ENCODE measurements around the gene KATNB1.

The KATNB1 gene

DNA sequence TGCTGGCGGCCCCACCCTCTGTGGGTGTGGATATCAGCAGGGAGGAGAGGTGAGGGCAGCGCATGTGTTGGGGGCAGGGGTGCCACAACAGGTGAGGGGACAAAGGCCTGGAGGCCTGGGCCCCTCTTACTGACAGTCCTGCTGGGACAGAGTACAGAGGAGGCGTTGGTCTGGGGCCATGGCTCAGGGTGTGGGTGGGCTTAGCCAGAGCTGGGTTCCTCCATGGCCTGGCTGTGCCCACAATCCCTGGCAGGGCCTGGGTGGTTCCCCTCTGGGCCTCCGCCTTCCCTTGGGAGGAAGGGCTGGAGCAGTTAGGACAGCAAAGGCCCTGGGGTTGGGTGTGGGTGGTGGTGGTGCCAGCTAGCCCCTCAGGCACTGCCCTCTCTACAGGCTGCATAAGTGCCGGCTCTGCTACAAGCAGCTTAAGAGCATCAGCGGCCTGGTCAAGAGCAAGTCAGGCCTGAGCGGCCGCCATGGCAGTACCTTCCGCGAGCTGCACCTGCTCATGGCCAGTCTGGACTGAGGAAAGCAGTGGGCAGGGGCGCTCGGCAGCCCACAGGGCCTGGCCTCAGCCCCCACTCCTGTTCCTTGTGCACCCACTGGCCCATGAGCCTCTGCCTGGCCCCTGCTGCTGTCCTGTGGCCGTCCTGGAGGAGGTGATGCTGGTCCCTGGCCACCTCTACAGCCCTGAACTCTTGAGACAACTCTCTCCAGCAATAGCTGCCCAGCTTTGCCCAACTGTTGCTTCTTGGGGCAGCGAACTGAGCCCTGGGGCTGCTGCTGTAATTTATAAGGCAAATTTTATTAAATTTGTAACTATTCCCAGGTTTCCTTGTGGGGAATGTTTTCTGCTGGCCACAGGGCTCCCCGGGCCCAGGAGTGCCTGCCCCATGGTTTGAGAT, 21.1 kb downstream of the KATNB1 start:
- no peak for DNase-seq (ENCODE audit: low read depth in 2 of 2)

DNA sequence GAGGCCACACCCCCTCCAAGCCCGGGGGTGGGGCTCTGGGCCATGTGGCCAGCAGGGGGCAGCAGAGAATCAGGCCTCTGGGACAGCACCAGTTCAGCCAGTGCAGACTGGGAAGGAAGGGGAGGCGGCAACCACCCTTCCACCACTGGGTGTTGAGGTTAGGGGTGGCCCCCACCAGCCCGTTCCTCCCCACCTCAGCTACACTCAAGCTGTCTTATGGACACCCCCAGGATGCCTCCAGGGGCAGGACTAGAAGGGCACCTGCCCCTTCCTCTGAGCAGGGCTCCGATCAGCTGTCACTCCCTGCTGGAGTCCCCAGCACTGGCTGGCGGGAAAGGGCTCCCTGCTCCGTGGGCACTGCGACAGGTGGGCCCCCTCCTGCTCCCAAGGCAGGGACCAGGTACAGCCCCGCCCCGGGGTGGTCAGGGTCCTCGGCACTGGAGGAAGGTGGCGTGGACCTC, 21.8 kb downstream of the KATNB1 start:
- DNase-seq (ENCODE audit: low read depth in 2 of 2) = peak; percentile 90 to 91

DNA sequence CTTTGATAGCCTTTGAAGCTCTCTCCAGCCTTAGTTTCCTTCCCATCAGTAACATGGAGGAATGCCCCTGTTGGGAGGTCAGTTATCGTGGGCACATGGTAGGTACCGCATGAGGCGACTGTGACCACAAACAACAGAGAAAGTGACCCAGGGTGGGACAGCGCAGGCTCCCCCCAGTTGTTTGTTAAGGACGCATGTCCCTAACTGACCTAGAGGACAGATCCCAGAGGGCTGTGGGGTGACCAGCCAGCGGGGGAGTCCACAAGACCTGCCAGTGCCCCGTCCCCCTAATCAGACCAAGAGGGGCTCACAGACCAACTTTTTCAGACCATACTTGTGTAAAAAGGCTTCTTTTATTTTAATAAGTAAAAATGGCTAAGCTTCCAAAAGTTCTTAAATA, 22.3 kb downstream of the KATNB1 start:
- DNase-seq (ENCODE audit: low read depth in 2 of 2) = no peak

DNA sequence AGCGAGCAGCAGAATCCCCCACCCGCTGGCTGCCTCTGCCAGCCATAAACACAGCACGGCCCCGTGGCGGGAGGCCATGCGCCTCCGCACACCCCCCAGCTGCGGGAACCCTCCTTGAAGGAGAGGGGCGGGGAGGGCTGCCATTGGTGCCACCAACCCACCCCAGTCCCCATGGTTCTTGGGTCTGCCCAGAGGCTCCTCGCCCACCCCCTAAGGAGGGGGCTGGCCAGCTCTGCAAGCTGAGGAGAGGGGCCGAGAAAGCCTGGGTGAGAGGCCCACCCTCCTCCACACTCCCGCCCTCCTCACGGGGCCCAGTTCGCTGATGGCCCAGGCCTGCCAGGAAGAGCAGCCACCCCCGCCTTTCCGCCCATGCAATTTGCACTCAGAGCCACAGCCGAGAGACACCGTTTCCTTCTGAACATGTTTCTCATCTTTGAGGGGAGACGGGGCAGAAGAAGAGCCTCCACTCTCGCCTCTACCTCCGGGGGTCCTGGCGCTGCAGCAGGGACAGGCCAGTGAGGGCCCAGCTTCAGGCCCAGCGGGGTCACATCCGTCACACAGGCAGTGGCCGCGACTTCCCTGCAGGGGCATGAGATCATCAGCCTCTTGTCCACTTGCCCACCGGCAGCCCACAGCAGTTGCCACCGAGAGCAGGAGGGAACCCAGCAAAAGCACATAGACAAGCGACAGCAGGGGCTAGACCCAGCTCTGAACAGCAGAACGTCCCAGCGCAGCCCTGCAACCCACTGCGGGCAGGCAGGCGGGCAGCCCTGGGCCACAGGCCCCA, 23.0 kb downstream of the KATNB1 start:
- DNase-seq (ENCODE audit: low read depth in 2 of 2) = no peak

DNA sequence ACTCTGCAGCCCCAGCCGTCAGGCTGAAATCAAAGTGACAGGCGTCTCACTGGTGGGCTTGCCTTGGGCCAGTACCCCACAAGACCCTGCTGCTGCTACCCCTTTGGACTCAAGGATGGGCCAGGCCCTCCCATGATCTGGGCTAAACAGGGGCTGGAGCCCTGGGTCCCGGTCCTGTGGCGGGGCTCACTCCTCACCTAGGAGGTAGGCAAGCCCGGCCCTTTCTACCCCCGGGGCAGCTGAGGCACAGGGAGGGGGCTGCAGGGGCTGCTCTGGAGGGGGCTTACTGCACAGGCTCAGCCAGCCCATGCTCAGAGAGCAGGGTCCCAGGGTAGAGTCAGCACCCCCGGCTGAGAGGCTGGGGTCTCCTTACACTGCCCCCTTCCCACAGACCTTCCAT, 23.6 kb downstream of the KATNB1 start:
- DNase-seq (ENCODE audit: low read depth in 2 of 2) = no peak

DNA sequence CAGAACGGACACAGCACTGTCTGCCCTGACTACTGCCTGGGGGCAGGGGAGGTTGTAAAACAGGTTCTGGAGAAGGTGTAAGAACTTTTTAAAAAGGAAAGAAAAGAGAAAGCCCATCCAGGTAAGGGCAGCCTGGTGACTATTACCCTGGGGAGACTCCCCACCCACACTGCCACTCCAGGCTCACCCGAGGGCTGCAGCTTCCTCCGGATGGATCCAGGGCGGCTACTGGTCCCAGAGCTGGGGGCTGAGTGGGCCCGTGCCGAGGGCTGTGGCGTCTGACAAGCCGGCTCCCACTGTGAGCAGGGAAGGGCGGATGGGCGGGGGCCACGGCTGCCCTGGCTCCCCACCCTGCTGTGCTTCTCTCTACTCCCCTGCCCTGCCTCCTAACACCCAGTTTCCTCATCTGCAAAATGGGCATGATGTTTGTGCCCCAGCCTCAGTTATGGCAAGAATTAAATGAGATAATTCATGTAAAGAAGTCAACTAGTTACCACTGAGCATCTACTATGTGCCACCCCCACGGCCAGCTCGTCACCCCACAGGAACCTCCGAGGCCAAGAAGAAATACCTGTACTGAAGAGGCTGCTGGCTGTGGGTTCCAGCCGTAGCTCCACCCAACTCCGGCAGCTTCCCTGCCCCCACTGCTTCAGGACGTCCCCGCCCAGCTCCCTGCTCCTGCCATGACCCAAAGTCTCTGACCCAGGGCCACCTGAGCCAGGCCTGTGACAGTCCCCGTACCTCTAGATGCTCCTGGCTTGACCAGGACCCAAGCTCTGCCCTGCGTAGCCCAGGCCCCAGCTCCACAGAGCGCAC, 24.2 kb downstream of the KATNB1 start:
- no peak for DNase-seq (ENCODE audit: low read depth in 2 of 2)

DNA sequence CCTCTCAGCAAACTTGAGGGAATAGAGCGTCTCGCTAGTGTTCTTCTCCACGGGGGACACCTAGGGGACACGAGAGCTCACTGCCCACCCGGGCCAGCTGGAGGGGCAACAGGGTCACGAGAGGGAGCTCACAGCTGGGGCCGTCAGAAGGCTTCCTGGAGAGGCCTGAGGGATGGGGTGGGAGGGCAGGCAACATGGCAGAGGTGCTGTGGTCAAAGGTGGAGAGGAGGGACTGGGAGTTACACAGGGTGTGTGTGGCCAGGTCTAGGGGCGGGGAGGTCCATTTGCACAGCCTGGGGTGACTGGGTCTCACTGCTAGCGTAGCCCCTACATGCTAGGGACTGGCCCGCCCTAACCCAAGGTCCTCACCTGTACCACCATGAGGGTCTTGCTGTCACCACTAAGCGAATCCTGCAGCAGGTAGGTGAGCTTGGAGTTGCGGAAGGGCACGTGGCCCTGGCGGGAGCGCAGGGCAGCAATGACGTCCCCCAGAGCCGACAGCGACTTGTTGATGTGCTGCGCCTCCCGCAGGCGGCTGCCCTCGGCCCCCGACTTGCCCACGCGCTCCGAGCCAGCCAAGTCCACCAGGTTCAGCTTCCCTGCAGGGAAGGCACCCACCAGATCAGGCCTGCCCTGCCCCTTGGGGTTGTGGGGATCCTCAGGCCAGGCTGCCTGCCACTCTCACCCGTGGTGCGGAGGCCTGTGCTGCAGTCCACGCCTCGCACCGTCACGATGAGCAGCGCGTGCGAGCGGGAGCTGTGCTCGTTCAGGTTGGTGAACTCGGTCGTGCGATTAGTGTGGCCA, 25.0 kb downstream of the KATNB1 start:
- DNase-seq (ENCODE audit: low read depth in 2 of 2) = no peak

DNA sequence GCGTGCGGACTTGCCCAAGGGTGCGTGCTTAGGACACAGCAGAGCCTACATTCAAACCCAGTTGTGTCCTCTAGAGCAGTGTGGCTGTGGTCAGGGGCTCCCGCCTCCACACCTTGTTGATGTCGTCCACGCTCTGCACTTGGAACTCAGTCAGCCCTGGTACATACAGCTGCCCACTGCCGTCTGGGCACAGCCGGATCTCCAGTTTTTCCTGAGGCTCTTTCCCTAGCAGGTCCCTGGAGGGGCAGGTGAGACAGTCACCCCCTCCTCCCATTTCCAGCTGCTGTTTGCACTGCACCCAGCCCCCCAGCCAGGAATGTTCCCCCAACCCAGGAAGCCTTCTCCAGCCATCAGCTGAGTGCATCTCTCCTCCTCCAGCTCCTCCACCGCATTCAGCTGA, 25.7 kb downstream of the KATNB1 start:
- DNase-seq (ENCODE audit: low read depth in 2 of 2) = no peak

DNA sequence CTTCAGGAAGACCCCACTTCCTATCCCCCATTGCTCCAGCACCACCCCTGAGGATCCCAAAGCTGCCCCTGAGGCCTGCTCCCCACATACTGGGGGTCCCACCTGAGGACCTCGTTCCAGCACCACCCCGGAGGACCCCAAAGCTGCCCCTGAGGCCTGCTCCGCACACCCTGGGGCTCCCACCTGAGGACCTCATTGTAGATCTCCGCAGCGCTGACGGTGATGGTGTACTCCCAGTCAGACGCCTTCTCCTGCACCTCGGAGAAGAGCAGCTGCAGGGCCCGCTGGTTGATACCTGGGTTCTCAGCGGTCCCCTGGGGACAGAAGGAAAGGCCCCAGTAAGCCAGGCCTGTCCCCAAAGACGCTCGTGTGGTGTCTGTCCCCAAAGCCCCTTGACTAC, 26.4 kb downstream of the KATNB1 start:
- no peak for DNase-seq (ENCODE audit: low read depth in 2 of 2)

DNA sequence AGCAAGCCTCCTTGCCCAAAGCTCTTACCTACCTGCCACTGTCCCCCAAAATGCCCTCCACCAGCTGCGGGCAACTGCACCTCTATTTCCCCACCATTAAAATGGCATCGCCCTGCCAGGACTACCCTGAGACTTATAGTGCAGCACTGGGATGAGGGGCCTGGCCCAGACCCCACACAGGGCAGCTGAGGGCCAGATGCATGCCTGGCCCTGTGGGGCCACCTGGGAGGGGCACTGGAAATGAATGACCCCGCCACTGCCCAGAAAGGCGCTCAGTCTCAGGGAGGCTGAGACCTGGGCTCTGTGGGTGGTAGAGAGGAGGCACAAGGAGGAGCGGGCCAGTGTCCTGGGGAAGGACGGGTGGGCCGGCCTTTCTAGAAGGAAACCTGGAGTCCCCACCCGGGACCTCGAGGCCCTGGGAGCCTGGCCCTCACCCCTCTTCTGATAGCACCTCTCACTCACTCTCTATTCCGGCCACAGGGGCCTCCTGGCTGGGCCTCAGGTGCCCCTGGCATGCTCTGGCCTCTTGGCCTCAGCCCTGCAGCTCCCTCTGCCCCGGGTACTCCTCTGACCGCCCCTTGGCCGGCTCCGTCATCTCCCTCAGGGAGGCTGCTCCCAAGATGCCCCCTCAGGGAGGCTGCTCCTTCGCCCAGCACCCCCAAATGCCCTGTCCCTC, 26.9 kb downstream of the KATNB1 start:
- no peak for DNase-seq (ENCODE audit: low read depth in 2 of 2)

DNA sequence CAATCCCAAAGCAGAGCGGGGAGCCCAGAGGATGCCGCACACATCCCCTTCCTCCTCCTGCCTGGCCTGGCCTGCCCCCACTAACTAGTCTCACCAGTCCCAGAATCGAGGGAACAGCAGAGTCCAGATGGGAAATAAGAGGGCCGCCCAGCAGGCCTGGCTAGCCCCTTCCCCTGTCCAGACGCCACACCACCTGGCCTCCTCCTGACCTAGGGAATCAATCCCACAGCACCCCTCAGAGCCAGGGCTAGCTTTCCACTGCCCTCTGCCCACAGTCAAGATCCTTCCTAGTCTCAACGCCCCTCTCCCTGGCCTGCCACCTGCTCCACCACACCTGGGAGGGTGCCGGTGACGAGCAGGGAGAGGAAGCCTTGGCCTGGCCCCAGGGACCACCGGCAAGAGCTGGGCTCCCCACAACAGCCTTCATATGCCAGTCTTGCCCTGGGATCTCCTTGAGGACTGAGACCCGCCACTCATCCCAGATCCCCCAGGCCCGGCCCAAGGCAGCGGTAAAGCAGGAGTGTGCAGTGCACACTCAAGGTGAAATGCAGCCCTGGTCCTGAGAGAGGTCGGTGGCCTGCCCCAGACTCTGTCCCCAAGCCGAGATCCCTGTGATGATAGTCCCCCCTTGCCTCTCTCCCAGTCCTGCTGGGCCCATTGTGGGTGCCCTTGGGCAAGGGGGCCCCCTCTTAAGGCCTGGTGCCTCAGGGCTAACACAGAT, 27.9 kb downstream of the KATNB1 start:
- DNase-seq (ENCODE audit: low read depth in 2 of 2) = no peak

DNA sequence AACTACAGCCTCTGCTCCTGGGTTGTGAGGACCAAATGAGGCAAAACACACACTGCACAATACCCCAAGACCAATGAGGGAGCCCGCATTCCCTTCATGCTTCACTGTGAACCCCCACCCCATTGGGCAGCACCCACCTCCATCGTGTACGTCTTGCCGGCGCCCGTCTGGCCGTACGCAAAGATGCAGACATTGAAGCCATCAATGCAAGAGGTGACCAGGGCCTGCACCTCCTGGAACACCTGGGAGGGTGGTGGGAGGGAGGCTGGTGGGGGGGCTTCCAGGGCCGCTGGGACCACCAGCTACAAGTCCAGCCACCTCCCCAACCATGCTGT, 28.4 kb downstream of the KATNB1 start:
- DNase-seq (ENCODE audit: low read depth in 2 of 2) = no peak

DNA sequence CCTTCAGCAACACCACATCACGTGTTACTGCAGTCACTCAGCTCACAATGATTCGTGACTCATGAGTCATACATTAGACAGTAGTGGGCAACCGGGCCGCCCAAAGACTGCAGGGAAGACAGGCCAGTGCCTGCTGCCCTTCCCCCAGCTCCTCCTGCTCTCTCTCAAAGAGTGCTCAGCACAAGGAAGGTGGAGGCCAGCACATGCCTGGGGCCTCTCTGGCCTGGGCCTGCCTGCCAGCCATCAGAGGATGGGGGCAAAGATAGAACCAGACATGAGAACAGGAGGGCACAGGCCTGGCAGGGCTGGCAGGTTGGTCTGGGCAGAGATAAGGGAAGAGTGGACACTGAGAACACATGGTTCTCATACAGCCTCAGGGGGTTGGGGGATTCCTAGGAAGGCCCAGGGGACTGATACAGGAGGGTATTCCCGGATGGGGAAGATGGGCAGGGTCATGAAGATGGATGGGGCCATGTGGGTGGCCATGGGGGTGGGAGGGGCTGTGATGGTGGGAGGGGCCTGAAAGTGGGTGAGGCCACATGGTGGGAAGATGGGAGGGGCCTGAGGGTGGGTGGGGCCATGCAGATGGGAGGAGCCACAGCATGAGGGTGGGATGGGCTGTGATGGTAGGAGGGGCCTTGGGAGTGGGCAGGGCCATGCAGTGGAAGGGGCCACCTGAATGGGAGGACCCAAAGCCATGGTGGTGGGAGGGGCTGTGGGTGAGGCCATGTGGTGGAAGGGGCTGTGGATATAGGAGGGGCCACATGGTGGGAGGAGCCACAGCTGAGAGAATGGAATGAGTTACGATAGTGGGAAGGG, 29.0 kb downstream of the KATNB1 start:
- DNase-seq (ENCODE audit: low read depth in 2 of 2) = peak in 1 of 2 donors; percentile 6

DNA sequence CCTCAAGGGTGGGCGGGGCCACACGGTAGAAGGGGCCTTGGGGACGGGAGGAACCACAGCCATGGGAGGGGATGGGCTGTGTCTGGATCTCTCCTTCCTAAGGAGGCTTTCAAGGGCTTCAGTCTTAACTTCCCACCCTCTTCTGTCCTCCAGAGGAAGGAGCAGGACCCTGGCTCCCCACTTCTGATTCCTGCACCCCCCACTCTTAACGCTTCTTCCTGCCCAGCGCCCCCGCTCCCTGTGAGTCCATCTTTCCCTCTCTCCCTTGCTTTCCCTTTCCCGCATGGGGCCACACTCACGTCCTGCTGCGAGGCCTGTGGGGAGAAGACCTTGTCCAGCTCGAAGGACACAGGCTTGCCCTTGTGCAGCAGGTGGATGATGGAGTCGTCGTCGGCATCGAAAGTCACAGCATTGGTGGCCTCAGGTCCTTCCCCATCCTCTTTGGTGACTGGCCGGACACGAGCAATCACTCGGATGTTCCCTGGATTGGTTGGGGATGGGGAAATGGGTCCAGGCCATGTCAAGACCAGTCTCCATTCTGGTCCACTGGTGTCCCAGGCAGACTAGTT, 29.7 kb downstream of the KATNB1 start:
- DNase-seq (ENCODE audit: low read depth in 2 of 2) = no peak

DNA sequence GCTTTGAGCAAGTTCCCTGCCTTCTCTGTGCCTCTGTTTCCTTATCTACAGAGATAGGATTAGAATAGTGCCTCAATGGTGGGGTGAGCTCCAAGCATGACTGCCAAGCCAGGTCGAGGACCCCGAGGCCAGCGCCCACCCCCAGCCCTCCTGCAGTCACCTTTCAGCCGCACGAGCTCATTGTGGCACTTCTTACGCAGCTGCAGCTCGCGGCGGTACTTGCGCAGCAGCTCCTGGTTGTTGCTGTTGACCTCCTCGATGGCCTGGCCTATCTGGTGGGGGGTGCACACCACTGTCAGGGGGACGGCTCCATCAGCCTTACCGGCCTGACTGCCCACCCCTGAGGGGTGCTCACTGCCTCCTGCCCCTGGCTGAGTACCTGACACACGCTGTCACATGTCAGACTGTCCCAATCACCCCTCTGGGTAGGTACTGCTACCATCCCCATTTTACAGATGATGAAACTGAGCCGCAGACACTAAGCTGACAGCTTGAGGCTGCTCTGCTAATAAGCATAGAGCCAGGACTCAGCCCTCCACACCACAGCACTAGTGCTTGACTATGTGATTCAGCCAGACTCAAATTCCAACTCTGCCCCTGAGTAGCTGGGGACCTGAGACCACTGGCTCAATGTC, 31.3 kb downstream of the KATNB1 start:
- DNase-seq (ENCODE audit: low read depth in 2 of 2) = no peak

DNA sequence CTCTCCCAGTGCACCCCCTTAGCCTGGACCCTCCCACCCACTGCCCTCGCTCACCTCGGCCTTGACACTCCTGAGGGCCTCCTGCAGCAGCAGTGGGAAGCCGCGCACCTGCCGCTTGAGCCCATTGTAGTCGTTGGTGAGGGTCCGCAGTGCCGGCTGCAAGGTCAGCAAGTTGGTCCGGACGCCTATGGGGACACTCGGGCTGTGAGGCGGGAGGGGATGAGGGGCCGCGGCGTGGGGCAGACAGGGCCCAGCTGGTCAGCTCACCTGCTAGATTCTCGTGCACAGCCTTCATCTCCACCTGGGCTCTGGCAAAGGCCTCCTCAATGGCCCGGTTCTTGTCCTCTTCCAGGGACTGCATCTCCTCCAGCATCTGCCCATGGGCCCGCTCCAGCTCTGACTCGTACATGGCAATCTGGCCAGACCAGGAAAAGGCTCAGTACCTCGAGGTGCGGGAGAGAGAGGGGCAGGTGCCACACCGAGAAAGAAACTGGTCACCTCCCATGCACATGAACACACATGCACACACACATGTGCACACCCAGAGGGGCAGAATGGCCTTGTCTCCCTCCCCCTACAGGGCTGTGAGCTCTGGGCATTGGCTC, 34.1 kb downstream of the KATNB1 start:
- no peak for DNase-seq (ENCODE audit: low read depth in 2 of 2)

DNA sequence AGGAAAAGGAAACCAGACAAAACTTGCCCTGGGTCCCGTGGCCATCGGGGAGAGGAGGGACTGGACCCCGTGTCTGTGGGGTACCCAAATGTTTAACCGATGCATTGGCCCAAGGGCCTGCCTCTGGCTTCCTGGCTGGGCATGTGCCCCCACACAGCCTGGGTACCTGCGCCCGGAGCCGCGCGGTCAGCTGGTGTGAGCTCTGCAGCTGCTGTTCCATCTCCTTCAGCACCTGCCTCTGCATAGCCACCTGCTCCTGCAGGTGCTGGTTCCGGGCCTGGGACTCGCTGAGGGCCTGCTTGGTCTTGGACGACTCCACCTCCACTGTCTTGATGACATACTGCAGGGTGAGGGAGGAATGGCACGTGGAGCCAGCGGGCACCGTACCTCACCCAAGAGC, 34.8 kb downstream of the KATNB1 start:
- DNase-seq (ENCODE audit: low read depth in 2 of 2) = no peak
